GM19455 (cell line): ENCODE measurements around the gene CYB561.
"Not testable (repeated sequence)": the region's sequence is repeated elsewhere in the genome, so short reads cannot be mapped to it uniquely, and the experiment has no call there.

Source experiments
- ATAC-seq: cut with Tn5 transposase; IDR thresholded peaks from one replicate; pipeline ENCODE4 v1.9.1; 2021; ENCODE audit not compliant: unreplicated experiment

CYB561 gene

DNA sequence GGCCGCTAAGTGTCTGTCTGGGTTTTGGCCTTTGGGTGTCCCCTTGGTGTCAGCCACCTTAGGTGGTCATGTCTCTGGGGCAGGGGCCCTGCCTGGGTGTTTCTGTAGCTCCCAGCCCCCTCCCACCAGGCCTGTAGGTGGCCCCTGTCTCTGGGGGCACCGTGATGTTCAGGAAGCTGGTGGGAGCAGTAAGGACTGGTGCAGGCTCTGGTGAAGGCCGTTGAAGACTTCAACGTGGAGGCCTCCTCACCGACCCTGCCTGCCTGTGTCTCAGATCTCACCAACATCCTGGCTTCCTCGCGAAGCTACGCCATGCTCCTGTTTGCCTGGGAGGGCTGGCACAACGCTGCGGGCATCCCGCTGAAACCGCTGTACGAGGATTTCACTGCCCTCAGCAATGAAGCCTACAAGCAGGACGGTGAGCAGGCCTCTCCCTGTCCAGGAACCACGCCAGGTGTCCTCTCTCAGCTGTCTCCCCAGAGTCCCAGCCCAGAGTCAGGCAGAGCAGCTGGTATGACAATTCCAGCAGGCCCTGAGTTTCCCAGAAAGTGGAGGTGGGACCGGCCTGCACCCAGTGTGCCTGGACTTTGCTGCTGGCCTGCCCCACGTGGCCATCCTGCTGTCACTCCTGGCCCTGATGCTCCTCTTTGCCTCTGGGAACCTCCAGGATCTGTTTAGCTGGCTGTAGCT is 33.5 kb upstream of the CYB561 start:
- no peak for ATAC-seq

DNA sequence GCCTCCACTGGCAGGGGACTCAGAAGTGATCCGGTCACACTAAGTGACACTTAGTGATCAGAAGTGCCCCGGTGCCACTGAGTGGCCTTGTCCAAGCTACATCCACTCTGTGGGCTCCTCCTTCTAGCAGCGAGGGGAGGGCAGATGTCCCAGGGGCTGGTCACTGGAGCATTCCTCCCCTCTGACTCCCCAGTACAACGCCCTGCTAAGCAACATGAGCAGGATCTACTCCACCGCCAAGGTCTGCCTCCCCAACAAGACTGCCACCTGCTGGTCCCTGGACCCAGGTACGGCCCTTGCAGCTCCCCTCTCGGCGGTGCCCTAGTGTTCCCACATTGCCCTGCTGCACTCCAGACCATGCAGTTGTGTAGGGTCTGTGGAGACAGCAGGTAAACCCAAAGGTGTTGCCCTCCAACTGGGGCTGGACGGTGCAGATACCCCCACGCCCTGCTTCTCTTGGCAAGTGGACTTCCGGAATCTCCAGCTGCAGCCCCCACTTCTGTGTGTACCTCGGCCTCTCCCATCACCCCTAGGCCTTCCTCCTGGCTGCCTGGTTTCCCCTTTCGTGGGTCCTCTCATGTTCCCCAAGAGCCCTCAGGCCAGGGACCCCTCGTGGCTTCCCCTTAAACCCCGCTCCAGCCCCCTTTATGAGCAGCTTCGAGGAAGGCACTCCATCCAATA is 32.8 kb upstream of the CYB561 start:
- ATAC-seq, result peak; percentile 71

DNA sequence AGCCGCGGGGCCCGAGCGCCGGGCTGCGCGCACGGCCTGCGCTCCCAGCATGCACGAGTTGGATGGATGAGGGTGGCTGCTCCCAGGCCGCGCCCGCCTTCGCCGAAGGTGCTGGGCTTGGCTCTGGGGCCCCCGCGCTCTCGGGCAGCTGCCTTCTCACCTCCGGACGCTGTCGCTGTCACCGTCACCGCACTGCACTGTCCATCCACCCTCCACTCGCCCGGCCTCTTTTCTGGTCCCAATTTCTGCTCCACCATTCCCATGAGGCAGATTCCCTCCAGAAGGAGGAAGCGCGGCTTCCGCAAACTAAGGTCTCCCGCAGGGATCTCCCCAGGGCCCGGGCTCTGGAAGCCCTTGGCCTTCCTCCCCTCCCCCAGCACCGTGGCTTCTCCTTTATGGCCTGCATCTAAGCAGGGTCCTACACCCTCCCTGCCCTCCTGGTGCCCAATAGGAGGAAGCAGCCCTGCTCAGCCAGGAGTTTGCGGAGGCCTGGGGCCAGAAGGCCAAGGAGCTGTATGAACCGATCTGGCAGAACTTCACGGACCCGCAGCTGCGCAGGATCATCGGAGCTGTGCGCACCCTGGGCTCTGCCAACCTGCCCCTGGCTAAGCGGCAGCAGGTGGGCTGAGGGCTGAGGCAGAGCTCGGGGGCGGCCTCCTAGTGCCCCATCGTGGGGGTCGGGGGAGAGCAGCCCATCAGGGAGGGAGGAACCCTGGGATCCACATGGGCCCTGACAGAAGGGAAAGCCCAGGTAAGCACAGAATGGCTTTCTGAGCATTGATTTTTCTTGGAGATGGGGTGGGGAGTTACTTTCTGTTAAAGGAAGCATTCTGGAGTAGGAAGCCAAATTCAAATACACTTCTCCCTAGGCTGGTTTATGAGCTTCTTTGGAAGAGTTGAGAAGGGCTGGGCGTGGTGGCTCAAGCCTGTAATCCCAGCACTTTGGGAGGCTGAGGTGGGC is 31.7 kb upstream of the CYB561 start:
- peak; percentile 20 for ATAC-seq

DNA sequence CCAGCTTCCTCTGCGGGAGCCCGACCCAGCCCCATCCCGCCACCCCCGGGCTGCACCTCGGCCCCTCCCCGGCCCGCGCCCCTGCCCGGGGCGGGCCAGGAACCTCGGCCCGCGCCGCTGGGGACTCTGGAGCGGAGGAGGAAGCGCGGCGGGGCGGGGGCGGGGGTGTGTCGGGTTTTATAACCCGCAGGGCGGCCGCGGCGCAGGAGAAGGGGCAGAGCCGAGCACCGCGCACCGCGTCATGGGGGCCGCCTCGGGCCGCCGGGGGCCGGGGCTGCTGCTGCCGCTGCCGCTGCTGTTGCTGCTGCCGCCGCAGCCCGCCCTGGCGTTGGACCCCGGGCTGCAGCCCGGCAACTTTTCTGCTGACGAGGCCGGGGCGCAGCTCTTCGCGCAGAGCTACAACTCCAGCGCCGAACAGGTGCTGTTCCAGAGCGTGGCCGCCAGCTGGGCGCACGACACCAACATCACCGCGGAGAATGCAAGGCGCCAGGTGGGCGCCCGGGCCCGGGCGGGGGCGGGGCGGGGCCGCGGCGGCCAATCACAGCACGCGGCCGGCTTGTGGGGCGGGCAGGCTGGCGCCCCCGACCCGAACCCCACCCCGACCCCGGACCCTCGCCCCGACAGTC is 30.9 kb upstream of the CYB561 start, which contains the start of gene ACE:
Gene ACE, plus strand, starts transcription at position 208 of the 626 bp plus-strand sequence. Its CDS starts 34 bp downstream, at position 242.
- peak; percentile 66 for ATAC-seq

DNA sequence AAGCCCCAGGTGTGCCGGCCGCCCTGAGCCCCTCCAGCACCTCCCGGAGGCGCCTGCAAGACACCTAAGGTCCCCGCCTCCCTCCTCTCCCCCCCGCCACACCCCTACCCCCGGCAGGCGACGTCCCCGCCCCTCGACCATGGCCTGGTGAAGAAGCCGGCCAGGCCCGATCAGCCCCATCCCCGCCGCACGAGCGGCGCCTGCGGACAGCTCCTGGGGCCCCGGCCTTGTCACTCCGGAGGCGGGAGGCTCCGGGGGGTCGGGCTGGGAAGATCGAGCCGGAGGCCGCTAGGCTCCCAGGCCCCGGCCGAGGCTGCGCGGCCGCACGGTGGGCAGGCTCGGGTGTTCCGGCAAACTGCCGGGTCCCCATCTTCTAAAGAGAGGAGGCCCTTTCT is 30.4 kb upstream of the CYB561 start:
- ATAC-seq, result no peak

DNA sequence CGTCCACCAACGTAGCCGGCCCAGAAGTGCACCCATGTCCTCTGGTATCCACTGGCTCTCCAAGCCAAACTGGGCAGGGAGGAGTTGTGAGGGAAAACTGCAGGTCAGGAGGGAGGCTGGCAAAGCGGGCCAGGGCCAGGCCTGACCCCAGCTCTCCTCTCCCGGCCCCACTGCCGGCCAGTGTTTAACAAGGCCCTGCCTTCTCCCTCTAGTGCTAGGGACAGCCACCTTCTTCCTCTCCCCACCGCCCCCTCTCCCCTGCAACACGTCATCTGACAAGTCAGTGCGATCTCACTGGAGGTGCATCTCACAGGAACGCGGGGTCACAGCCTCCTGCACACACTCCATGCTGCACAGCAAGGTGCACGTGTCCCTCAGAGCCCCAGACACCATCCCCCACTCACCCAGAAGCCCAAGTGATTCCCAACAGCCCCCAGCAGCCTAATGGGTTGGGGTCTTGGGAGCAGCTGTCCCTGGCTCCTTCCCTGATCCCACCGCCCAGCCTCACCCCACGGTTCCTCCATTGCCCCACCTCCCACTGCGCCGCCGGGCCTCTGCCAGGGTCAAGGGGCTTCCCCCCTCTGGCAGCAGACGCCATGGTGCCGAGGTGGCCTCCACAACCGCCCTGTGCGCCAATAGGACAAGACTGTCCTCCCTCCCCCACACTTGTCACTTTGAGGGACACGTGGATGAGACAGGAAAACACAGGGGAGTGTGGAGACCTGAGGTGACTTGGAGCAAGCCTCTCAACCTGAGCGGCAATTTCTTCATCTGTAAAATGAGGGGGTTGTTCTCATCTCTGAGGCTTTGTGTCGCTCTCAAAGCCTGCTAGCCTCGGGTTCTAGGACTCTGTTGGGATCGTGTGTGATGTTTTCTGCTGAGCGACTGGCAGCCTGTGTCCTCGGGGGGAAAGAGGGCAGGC is 29.6 kb upstream of the CYB561 start:
- no peak for ATAC-seq

DNA sequence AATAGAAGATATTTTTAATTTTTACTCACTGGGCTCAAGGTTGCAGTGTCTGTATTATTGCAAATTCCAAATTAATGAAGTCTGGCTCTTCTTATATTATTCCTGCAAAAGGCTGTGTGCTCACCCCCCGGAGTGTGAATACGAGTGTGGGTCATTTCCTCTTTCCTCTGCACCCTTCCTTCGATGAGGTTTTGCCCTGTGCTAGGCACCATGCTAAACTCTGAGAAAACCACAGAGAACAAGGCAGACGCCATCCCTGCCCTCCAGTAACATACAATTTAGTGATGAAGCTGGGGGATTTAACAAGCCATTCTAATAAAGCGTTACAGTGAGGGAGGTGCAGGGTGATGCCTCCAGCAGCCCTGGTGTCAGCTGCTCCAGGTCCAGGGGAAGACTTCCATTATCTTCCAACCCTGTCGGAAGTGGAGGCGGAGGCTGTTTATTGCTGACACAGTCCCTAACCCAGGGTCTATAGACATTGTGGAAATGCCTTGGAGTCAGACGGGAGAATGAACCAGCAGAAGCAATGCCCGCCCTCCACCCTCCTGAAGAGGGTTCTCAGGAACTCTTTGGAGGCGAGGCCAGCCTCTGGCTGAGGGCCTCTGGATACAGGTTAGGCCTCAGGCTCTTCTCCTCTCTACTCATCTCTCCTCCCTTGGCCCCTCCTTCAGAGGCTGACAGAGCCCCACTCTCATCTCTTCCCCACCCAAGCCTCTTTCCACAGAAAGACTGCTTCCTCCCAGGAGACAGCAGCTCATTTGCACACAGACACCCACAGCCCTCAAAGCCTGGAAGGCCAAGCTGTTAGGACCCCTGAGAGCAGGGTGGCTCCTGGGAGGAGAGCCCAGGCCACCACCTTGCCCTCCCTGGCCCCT is 28.7 kb upstream of the CYB561 start:
- no peak for ATAC-seq

DNA sequence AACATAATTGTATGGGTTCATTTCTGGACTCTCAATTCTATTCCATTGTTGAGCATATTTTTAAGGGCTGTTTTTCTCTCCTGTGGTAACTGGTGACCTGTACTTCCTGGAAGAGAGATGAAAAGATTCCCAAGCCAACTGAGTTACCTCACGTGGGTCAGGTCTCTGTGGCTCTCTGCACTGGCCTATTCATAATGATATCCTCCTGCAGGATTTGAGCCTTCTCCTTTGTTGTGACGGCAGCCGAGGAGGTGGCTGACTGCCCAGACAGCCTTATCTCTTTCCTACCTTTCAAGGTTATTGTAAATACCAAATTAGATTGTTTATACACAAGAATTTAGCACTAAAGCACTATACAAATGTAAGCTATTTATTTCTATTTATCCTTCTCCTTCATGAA is 28.1 kb upstream of the CYB561 start:
- no peak for ATAC-seq

DNA sequence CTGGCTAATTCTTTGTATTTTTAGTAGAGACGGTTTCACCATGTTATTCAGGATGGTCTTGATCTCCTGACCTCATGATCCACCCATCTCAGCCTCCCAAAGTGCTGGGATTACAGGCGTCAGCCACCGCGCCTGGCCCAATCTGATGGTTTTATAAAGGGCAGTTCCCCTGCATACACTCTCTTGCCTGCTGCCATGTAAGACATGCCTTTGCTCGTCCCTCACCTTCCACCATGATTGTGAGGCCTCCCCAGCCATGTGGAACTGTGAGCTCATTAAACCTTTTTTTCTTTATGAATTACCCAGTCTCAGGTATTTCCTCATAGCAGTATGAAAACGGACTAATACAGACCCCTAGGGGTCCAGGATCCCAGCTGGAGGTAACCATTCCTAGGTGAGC is 22.0 kb upstream of the CYB561 start:
- ATAC-seq, result not testable (repeated sequence)

DNA sequence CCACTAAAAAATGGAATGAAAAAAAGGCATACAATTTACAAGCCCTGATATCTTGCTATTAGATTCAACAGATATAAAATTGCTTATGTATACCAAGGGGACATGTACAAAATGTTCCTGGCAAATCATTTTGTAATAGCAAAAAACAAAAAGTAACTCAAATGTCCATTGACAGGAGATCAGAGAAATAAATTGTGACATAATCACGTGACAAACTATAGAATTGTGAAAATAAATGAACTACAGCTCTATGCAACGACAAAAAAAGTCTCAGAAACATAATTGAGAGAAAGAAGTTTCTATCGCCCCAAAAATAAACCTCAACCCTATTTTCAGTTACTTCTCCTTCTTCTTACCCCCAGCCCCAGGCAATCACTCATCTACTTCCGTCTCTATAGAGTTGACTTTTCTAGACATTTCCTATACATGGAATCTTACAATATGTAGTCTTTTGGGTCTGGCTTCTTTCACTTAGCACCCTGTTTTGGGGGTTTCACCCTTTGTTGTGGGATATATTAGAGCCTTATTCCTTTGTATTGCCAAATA is 18.7 kb upstream of the CYB561 start:
- ATAC-seq, result no peak

DNA sequence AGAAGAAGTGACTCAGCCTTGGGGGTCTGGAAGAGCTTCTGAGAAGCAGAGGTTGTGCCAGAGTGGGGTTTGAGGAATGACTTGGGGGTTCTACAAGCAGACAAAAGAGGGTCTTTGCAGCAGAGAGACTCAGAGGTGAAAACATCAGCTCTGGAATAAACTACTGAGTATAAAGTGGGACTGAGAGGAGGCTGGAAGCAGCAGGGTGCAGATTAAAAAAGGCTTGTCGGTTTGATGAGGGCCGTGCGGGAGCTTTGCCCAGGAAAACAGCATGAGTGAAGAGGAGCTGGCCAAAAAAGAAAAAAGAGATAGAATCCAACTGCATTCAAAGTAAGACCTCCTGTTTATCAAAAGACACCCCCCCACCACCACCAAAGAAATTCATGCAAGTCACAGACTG is 17.7 kb upstream of the CYB561 start:
- ATAC-seq, result no peak

DNA sequence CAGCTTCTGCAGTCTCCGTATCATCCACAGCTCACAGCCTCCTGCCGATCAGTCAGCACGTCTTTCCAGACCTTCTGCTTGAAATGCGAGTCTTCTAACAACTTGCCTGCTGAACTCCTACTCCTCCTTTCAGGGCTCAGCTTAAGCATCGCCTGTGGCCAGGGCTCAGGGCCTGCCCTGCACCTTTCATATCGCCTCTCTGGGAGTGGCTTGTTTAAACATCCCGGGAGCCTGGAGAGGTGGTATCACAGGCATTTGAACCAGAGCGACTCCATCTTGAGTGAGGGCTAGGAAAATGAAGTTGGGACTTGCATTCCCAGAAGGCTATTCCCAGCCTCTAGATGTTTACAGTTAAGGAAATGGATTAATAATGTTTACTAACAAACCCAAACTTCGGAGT is 13.9 kb upstream of the CYB561 start:
- no peak for ATAC-seq

DNA sequence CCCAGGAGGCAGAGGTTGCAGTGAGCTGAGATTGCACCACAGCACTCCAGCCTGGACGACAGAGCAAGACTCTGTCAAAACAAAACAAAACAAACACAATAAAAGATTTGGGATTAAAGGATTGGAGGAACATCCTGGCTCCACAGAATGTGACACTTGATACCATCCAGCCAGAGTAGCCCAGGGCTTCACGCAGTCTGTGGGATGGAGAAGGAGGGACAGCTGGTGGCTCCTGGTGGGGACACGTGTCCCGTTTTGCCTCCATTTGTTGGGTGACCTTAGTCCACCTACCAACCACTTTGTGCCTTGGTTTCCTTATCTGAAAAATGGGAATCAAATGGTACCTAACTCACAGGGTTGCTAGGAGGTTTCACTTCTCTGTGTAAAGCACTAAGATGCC is 12.4 kb upstream of the CYB561 start:
- no peak for ATAC-seq

DNA sequence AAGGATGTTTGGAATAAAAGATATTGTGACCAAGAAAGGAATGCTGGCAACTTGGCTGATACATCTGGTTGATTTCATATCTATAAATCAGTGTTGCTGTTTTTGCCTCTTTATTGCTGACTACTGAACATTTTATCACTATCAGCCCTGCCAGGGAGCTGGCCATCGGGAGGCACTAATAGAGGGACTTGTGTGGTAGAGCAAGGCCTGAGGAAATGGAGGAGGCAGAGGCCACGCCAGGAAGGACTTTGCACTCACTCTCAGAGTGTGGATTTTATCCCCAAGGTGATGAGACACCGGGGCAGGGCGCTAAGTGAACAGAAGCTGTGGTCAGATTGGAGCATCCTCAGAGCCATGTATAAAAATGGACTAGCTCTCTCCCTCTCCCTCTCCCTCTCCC is 9.3 kb upstream of the CYB561 start:
- ATAC-seq, result no peak

DNA sequence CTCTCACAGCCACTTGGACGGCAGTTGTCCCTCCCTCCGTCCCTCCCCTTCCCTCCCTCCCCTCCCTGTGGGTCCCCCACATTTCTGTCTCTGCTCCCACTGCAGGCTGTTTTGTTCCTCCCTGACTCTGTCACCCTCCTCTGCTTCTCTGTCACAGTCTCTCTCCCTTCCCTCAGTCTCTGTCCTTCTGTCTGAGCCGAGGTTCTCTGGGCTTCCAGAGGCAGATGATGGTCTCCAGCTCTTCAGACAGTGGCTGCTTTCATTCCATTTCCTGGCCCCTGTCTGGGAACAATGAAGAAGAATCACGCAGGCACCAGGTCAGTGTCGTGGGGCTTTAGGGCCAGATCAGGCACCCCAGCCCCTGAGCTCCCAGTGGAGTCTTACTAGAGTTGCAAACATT is 8.8 kb upstream of the CYB561 start:
- ATAC-seq, result no peak

DNA sequence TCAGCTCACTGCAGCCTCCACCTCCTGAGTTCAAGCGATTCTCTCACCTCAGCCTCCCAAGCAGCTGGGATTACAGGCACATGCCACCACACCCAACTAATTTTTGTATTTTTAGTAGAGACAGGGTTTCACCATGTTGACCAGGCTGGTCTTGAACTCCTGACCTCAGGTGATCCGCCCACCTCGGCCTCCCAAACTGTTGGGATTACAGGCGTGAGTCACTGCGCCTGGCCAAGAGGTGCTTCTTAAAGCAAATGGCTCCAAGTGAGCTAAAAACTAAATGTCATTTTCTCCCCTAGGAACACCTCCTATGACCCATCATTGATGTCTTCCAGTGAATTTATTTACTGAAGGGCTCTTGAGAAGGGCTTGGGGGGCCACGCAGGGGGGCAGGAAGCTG is 8.3 kb upstream of the CYB561 start:
- not testable (repeated sequence) for ATAC-seq

DNA sequence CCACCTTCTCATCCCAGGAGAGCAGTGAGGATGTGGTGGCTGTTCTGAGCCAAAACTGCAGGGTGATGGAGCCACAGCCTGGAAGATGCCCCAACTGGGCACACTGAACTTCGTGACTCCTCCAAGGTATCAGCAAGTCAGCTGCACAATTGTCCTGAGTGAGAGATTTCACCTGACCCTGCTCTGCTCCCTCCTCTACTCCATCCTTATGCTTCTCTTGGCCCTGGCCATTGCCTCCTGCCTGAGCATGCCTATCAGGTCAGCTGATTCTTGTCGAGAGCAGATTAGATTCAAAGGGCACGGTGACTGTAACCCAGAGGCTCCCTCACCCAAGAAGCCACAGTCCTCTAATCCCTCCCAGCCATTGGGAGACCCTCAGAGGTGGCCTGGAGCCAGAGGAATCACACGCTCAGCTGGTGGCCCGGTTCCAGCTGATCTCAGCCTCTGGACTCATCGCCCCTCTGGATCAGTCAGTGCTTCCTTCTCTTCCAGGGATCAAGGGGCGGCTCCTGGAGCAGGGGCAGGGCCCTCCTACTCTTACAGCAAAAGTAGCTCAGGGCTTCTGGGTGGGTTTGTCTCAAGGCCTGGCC is 7.0 kb upstream of the CYB561 start:
- no peak for ATAC-seq
